Fibroblast of skin of left biceps (primary cell): Measurements from ENCODE around the gene MRI1.
"Not testable (repeated sequence)": the region's sequence is repeated elsewhere in the genome, so short reads cannot be mapped to it uniquely, and the experiment has no call there.

Source experiments
- DNase-seq, 2 experiments: peaks; one replicate each; pipeline ENCODE4 v3.0.0-alpha.2; 2013; ENCODE audit warnings: low read depth in 2 of 2

The MRI1 gene

GRCh38 chr19:13761423-13761822 lies 2.9 kb upstream of the MRI1 start:
- no peak for DNase-seq

DNA sequence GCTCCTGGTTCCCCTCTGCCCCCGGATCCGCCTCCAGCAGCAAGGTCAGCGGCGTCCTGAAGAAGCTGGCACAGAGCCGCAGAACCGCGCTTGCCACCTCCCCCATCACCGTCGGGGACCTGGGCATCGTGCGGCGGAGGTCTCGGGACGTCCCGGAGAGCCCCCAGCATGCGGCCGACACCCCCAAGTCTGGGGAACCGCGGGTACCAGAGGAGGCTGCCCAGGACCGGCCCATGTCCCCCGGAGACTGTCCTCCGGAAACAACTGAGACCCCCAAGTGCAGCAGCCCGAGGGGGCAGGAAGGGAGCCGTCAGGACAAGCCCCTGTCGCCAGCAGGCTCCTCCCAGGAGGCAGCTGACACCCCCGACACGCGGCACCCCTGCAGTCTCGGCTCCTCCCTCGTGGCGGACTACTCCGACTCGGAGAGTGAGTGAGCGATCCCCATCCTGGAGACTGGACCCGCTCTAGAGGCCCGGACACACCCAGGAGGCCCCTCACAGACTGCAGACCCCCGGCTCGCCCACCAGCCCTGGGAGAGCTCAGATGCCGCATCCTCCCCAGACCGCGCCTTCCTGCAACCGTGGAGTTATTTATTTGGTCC lies 1.6 kb upstream of the MRI1 start:
- DNase-seq, result no peak

- DNase-seq, result no peak
These were observed 1.1 kb upstream of the MRI1 start for GRCh38 chr19:13763265-13763664.

GRCh38 chr19:13764821-13765394 lies 586 bp downstream of the MRI1 start:
- DNase-seq, result no peak

GRCh38 chr19:13765395-13766094 lies 1.2 kb downstream of the MRI1 start:
- no peak for DNase-seq

- no peak for DNase-seq
These were observed 1.8 kb downstream of the MRI1 start for GRCh38 chr19:13766095-13766481.

DNA sequence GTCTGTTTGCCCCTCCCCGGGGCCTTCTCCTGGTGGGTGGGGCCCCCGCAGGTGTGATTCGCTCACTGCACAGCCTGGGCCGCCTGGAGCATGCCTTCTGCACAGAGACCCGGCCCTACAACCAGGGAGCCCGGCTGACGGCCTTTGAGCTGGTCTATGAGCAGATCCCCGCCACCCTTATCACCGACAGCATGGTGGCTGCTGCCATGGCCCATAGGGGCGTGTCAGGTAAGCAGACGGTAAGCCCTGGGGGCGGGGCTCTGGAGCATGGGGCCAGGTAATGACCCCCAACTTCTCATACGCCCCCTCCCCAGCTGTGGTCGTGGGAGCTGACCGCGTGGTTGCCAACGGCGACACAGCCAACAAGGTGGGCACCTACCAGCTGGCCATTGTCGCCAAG lies 4.2 kb downstream of the MRI1 start:
- DNase-seq, result no peak

DNA sequence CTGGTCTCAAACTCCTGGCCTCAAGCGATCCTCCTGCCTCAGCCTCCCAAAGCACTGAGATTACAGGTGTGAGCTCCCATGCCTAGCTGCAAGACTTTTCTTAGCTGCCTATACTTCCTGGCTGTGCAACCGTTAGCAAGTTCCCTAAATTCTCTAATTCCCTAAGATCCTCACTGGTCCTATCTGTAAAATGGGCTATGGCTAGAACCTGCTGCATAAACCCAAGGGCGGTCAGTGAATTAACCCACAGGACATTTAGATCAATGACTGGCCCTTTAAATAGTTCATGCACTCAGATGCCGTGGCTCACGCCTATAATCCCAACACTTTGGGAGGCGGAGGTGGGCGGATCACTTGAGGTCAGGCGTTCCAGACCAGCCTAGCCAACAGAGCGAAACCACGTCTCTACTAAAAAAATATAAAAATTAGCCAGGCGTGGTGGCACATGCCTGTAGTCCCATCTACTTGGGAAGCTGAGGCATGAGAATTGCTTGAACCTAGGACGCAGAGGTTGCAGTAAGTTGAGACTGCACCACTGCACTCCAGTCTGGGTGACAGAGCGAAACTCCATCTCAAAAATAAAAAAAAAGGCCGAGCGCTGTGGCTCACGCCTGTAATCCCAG lies 5.8 kb downstream of the MRI1 start:
- no peak for DNase-seq

DNA sequence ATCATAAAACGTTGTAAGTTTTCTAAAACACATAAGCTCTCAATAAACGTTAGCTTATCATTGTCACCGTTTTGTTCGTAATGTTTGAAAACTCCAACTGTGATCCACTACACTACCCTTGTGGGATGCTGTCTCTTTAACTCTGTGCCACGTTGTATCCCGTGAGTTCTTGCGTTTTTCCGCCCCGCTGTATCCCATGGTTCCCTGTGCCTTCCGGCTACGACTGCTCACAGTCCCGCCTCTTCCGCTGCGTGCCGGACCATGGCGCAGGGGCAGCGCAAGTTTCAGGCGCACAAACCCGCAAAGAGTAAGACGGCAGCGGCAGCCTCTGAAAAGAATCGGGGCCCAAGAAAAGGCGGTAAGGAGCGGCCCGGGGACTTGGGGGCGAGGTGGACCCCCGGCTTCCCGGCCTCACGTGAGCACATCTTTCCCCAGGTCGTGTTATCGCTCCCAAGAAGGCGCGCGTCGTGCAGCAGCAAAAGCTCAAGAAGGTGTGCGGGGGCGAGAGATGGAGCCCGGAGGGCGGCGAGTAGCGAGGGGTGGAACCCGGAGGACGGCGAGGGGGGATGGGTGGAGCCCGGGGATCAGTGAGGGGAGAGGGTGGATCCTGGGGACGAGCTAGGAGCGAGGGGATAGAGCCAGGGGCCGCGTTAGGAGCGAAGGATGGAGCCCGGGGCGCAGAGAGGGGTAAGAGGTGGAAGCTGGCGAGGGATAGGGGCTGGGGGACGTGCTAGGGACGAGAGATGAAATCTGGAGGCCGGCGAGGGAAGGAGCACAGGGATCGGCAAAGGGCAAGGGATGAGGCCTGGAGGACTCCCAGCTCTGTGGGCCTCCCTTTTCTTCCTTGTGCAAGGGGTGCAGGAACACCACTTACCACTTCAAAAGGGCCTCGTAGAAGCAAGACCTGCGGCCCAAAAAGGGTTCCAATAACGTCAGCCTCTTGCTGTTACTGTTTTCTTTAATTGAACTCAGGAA lies 10.2 kb downstream of the MRI1 start, which contains the start of gene C19orf53:
Gene C19orf53, plus strand, starts transcription at position 240 of the 975 bp plus-strand sequence. Its CDS starts 22 bp downstream, at position 262.
- peak; percentile 66 to 72 for DNase-seq

DNA sequence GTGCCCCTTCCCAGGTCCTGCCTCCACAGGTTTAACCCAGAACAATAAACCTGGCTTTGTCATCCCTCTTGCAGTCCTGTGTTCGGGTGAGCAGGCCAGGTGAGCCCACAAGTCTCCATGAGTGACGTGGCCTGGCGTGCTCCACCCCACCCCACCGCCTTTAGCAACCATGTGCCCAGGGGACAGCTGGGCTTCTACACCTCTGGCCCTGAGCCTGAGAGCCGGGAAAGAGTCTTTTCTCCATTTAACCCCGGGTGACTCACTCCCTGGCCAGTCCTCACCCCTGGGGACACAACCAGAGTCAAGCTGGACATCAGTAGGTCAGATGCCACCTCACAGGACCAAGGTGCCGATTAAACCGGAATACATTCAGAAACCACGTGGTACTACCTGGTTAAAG lies 14.1 kb downstream of the MRI1 start:
- no peak for DNase-seq

DNA sequence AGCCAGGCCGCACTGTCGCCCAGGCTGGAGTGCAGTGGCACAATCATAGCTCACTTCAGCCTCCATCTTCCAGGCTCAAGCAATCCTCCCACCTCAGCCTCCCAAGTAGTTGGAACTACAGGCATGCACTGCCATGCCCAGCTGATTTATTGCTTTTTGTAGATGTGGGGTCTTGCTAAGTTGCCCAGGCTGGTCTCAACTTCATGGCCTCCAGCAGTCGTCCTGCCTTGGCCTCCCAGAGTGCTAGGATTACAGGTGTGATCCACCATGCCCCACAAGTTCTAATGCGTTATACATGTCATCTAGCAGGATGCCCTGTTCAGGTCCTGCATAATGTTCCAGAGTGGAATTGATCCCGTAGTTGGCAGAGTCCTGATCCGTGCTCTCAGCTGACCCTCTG lies 14.5 kb downstream of the MRI1 start:
- DNase-seq, result no peak

GRCh38 chr19:13779794-13780193 lies 15.5 kb downstream of the MRI1 start:
- not testable (repeated sequence) for DNase-seq

GRCh38 chr19:13781547-13781946 lies 17.2 kb downstream of the MRI1 start:
- peak; percentile 77 to 81 for DNase-seq

- no peak for DNase-seq
These were observed 18.2 kb downstream of the MRI1 start for GRCh38 chr19:13782537-13782936.

DNA sequence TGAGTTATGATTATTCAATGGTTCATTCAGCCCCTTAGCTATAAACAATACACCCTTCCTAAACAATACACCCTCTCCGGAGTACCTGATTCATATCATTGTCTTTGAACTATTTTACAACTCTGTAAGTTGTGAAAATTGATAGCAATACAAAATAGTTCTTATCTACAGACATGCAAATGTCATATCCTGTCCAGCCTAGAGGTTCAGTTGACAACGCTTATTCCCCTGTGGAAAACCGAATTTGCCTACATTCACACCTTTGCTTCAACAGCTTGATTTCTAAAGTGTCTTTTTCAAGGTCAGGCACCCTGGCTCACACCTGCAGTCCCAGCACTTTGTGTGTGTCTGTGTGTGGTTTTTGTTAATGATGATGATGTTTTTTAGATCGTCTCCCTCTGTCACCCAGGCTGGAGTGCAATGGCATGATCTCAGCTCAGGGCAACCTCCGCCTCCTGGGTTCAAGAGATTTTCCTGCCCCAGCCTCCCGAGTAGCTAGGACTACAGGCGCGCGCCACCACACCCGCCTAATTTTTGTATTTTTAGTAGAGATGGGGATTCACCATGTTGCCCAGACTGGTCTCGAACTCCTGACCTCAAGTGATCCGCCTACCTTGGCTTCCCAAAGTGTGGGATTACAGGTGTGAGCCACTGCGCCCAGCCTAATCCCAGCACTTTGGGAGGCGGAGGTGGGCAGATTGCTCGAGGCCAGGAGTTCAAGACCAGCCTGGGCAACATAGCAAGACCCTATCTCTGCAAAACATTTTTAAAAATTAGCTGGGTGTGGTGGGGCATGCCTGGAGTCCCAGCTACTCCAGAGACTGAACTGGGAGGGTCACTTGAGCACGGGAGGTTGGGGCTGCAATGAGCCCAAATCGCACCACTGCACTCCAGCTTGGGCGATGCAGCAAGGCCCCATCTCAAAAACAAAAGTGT lies 19.5 kb downstream of the MRI1 start:
- DNase-seq, result no peak

GRCh38 chr19:13784731-13785452 lies 20.6 kb downstream of the MRI1 start:
- no peak for DNase-seq

DNA sequence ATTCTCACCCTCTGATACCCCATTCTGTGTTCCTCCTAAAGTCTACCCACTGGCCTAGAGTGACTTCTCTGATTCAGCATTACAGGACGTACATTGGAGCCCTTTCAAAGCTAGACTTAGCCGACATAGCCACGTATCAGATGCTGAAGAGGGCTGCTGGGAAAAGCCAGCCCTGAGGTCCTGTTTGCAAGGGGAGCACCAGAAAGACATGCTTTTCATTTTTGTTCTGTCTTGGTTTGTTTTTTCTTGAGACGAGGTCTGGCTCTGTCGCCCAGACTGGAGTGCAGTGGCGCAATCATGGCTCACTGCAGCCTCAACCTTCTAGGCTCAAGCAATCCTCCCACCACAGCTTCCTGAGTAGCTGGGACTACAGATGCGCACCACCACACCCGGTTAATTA lies 24.7 kb downstream of the MRI1 start:
- peak; percentile 54 to 58 for DNase-seq

DNA sequence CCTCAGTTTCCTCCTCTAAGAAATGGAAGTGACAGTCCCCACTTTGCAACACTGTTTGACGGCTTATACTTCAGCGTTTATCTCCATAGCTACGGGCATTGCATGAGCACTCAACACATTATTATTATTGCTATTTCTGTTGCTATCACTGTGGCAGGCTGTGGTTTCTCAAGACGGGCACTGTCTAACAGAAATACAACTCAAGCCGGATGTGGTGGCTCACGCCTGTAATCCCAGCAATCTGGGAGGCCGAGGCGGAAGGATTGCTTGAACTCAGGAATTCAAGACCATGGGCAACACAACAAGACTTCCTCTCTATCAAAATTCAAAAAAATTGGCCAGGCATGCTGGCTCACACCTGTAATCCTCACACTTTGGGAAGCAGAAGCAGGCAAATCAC lies 26.0 kb downstream of the MRI1 start:
- DNase-seq, result no peak

DNA sequence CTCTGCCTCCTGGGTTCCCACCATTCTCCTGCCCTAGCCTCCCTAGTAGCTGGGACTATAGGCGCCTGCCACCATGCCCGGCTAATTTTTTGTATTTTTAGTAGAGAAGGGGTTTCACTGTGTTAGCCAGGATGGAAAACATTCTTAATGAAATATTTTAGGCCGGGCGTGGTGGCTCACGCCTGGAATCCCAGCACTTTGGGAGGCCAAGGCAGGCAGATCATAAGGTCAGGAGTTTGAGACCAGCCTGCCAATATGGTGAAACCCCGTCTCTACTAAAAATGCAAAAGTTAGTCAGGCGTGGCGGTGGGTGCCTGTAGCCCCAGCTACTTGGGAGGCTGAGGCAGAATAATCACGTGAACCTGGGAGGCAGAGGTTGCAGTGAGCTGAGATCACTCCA lies 29.0 kb downstream of the MRI1 start:
- DNase-seq, result not testable (repeated sequence)

DNA sequence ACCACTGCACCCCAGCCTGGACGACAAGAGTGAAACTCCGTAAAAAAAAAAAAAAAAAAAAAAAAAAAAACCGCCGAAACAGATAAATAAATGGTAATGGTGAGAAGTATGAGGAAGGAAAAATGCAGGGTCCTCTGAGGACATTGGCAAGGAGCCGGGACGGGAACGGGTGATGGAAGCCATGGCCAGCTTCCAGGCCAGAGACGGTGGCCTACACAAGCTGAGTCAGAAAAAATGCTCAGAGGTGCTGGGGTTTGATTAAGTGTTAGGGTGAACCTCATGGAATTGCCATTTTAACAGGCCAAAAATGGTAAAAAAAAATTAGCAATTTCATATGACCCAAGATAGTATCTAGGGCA lies 30.1 kb downstream of the MRI1 start:
- peak; percentile 94 to 95 for DNase-seq
